ENCODE measurements around the gene CHST13. TPM values are rescaled to one million over a fixed set of nuclear protein-coding genes. Genes with fewer than 3 reads are reported as not detected.
A peak's percentile ranks its signal among the peaks of the same experiment; 100 is the strongest.

CHST13 gene
- not detected for total RNA-seq

- Mint-ChIP-seq H3K27me3 (ENCODE audit: low read depth) (peaks cover 25% of the 10 kb centered on the region), H3K4me1 (ENCODE audit: low read depth) (no peaks in the 10 kb centered on the region), H3K4me3 (no peak within 1 kb of the TSS), H3K36me3 (ENCODE audit: insufficient read depth) (no peaks in the 10 kb centered on the region), H3K9me3 (no peaks in the 10 kb centered on the region)
- DNase-seq (no peak), ATAC-seq (peak; percentile 29 to 49)
Measured at GRCh38 chr3:126523745-126524428, at the start of gene CHST13. CHST13 (plus strand) TSS chr3:126524155; CDS start chr3:126524333, 178 bp downstream.

- peaks cover 48% of the 10 kb centered on the region for H3K4me1 Mint-ChIP-seq (ENCODE audit: low read depth)
- peaks cover 22% of the 10 kb centered on the region for H3K36me3 Mint-ChIP-seq (ENCODE audit: insufficient read depth)
- no peaks in the 10 kb centered on the region for H3K9me3 Mint-ChIP-seq
- no peaks in the 10 kb centered on the region for H3K27me3 Mint-ChIP-seq (ENCODE audit: low read depth)
- peak; percentile 33 for DNase-seq
- peak overlapping the region; percentile 89 for H3K4me3 Mint-ChIP-seq
- ATAC-seq, result peak; percentile 1 to 5
Measured at GRCh38 chr3:126474498-126475412, 49.2 kb upstream of the CHST13 start.

GRCh38 chr3:126475413-126476114 is 48.4 kb upstream of the CHST13 start, which contains the start of gene ZXDC:
ZXDC (minus strand) TSS chr3:126475891; CDS start chr3:126475865, 26 bp downstream.
- peaks cover 45% of the 10 kb centered on the region for H3K4me1 Mint-ChIP-seq (ENCODE audit: low read depth)
- H3K9me3 Mint-ChIP-seq, result no peaks in the 10 kb centered on the region
- peak; percentile 93 for DNase-seq
- H3K27me3 Mint-ChIP-seq (ENCODE audit: low read depth), result no peaks in the 10 kb centered on the region
- H3K4me3 Mint-ChIP-seq, result peak within 1 kb of the TSS; percentile 89
- H3K36me3 Mint-ChIP-seq (ENCODE audit: insufficient read depth), result peaks cover 16% of the 10 kb centered on the region
- peak; percentile 84 to 85 for ATAC-seq

- H3K36me3 Mint-ChIP-seq (ENCODE audit: insufficient read depth), result peaks cover 11% of the 10 kb centered on the region
- H3K4me1 Mint-ChIP-seq (ENCODE audit: low read depth), result peaks cover 37% of the 10 kb centered on the region
- H3K27me3 Mint-ChIP-seq (ENCODE audit: low read depth), result no peaks in the 10 kb centered on the region
- peak; percentile 39 for ATAC-seq
- peak overlapping the region; percentile 81 for H3K4me3 Mint-ChIP-seq
- no peak for DNase-seq
- H3K9me3 Mint-ChIP-seq, result no peaks in the 10 kb centered on the region
Measured at GRCh38 chr3:126476166-126477060, 47.5 kb upstream of the CHST13 start.

GRCh38 chr3:126477061-126477380 is 46.9 kb upstream of the CHST13 start:
- Mint-ChIP-seq H3K9me3 (no peaks in the 10 kb centered on the region), H3K36me3 (ENCODE audit: insufficient read depth) (peaks cover 11% of the 10 kb centered on the region), H3K4me1 (ENCODE audit: low read depth) (peaks cover 33% of the 10 kb centered on the region), H3K4me3 (peak overlapping the region; percentile 70), H3K27me3 (ENCODE audit: low read depth) (no peaks in the 10 kb centered on the region)
- DNase-seq (no peak), ATAC-seq (no peak)

GRCh38 chr3:126478581-126479310 is 45.2 kb upstream of the CHST13 start:
- Mint-ChIP-seq H3K27me3 (ENCODE audit: low read depth) (no peaks in the 10 kb centered on the region), H3K9me3 (no peaks in the 10 kb centered on the region), H3K4me1 (ENCODE audit: low read depth) (peaks cover 16% of the 10 kb centered on the region), H3K4me3 (no peak overlapping the region), H3K36me3 (ENCODE audit: insufficient read depth) (peaks cover under 1% of the 10 kb centered on the region)
- DNase-seq (no peak), ATAC-seq (no peak)

GRCh38 chr3:126479642-126480041 is 44.3 kb upstream of the CHST13 start:
- H3K27me3 Mint-ChIP-seq (ENCODE audit: low read depth), result no peaks in the 10 kb centered on the region
- no peak overlapping the region for H3K4me3 Mint-ChIP-seq
- no peaks in the 10 kb centered on the region for H3K36me3 Mint-ChIP-seq (ENCODE audit: insufficient read depth)
- DNase-seq (no peak), ATAC-seq (no peak)
- H3K4me1 Mint-ChIP-seq (ENCODE audit: low read depth), result peaks cover 7% of the 10 kb centered on the region
- H3K9me3 Mint-ChIP-seq, result no peaks in the 10 kb centered on the region

DNA sequence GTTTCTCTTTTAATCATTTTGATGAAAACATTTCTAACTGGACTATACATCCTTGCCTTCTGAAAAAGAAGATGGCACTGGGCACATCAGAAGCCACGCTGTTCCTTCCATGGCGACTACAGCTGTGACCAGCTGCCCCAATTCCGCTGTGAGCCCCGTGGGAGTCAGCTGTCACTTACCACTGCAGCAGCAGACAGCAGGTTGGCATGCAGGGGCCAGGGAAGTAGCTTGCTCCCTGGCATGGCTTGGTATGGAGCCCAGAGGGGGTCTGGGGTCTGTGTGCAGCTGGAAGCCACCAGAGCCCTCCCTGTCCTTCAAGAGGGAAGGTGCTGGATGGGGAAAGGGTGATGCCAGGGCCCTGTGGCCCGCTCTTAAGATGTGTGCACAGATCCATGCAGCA is 43.7 kb upstream of the CHST13 start:
- H3K9me3 Mint-ChIP-seq, result no peaks in the 10 kb centered on the region
- H3K4me1 Mint-ChIP-seq (ENCODE audit: low read depth), result peaks cover 5% of the 10 kb centered on the region
- no peak for DNase-seq
- H3K27me3 Mint-ChIP-seq (ENCODE audit: low read depth), result no peaks in the 10 kb centered on the region
- ATAC-seq, result no peak
- no peaks in the 10 kb centered on the region for H3K36me3 Mint-ChIP-seq (ENCODE audit: insufficient read depth)
- no peak overlapping the region for H3K4me3 Mint-ChIP-seq

GRCh38 chr3:126480861-126481260 is 43.1 kb upstream of the CHST13 start:
- no peaks in the 10 kb centered on the region for H3K27me3 Mint-ChIP-seq (ENCODE audit: low read depth)
- ATAC-seq (no peak), DNase-seq (no peak)
- peaks cover 5% of the 10 kb centered on the region for H3K4me1 Mint-ChIP-seq (ENCODE audit: low read depth)
- H3K36me3 Mint-ChIP-seq (ENCODE audit: insufficient read depth), result no peaks in the 10 kb centered on the region
- H3K4me3 Mint-ChIP-seq, result no peak overlapping the region
- no peaks in the 10 kb centered on the region for H3K9me3 Mint-ChIP-seq

GRCh38 chr3:126481808-126482502 is 42.0 kb upstream of the CHST13 start:
- no peaks in the 10 kb centered on the region for H3K36me3 Mint-ChIP-seq (ENCODE audit: insufficient read depth)
- H3K4me1 Mint-ChIP-seq (ENCODE audit: low read depth), result peaks cover 9% of the 10 kb centered on the region
- no peaks in the 10 kb centered on the region for H3K9me3 Mint-ChIP-seq
- H3K27me3 Mint-ChIP-seq (ENCODE audit: low read depth), result no peaks in the 10 kb centered on the region
- H3K4me3 Mint-ChIP-seq, result no peak overlapping the region
- DNase-seq, result no peak
- ATAC-seq, result no peak

DNA sequence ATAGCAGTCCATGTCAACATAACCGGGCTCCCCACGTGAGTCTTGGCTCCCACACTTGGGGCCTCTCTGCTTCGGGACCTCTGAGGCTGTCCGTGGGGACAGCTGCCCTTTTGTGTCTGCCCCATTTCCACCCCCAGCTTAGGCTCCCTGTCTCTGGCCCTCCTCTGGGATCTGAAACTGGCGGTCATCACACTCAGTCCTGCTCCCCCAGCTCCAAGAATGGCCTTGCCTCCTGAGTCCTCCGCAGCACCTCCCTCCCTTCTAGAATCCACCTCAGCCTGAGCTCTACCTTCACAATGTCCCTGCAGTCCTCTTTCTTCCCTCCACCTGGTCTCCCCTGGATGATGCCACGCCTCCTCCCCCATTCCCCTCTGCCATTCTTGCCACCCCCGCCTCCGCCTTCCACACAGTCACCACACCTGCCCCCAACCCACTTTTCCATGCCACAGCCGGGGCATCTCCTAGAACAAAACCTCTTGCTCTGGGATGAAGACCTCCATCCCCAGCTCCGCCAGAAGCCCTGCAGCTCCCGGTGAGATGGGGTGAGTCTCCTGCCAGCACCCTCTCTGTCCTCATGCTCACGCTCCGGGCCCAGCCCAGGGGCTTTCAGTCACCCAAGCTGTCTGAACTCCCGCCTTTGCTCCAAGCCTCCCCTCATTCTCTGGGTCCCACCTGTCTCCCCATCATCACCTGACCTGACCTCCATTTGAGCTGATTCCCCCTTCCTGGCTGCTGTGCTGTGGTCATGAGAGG is 41.3 kb upstream of the CHST13 start:
- H3K9me3 Mint-ChIP-seq, result no peaks in the 10 kb centered on the region

GRCh38 chr3:126483321-126483761 is 40.6 kb upstream of the CHST13 start:
- Mint-ChIP-seq H3K36me3 (ENCODE audit: insufficient read depth) (no peaks in the 10 kb centered on the region), H3K9me3 (no peaks in the 10 kb centered on the region)

More for the DNA sequence above, 41.3 kb upstream of the CHST13 start:
- ATAC-seq (no peak), DNase-seq (no peak)
- no peaks in the 10 kb centered on the region for H3K27me3 Mint-ChIP-seq (ENCODE audit: low read depth)
- no peak overlapping the region for H3K4me3 Mint-ChIP-seq
- peaks cover 11% of the 10 kb centered on the region for H3K4me1 Mint-ChIP-seq (ENCODE audit: low read depth)
- H3K36me3 Mint-ChIP-seq (ENCODE audit: insufficient read depth), result no peaks in the 10 kb centered on the region

More at GRCh38 chr3:126483321-126483761, 40.6 kb upstream of the CHST13 start:
- DNase-seq (no peak), ATAC-seq (no peak)
- H3K4me1 Mint-ChIP-seq (ENCODE audit: low read depth), result peaks cover 11% of the 10 kb centered on the region
- no peaks in the 10 kb centered on the region for H3K27me3 Mint-ChIP-seq (ENCODE audit: low read depth)
- H3K4me3 Mint-ChIP-seq, result no peak overlapping the region
